A673 (cell line): ENCODE results near the gene TNFAIP1. TPM values are rescaled to one million over a fixed set of nuclear protein-coding genes. Genes with fewer than 3 reads are reported as not detected.

Experiments
- BruUV-seq: library from RNA; stranded (reverse); fragments of 400-500 nt; replicated peaks from 2 replicates; lab custom pipeline; 2021; lab: Mats Ljungman, UMichigan
- CTCF ChIA-PET: fragments of 300-600 bp; sonication (Branson Sonifier 250); formaldehyde crosslinking; loops from one replicate; lab custom pipeline; 2022; ENCODE audit warnings: antibody characterized with exemption; lab: Charles Lee
- POLR2A ChIA-PET: fragments of 300-600 bp; sonication (Branson Sonifier 250); formaldehyde crosslinking; loops from one replicate; lab custom pipeline; 2022; ENCODE audit warnings: antibody characterized with exemption; ENCODE audit not compliant: low non-redundant PET; lab: Charles Lee
- DNase-seq: peaks from one replicate; pipeline ENCODE4 v3.0.0-alpha.2; 2015; ENCODE audit warnings: low spot score
- H3K27ac ChIP-seq: fragments of 200-600 bp; sonication (generic); 2 replicates; pipeline ENCODE4 v1.5.1; 2016; ENCODE audit warnings: mixed run types, low read depth, mild to moderate bottlenecking, mixed read lengths, antibody characterized with exemption, low read length; ENCODE audit not compliant: poor library complexity, severe bottlenecking
- H3K27me3 ChIP-seq: fragments of 200-600 bp; sonication (generic); replicated peaks from 2 replicates; pipeline ENCODE4 v1.6.1; 2017; ENCODE audit warnings: mixed run types, low read depth, mild to moderate bottlenecking, mixed read lengths, antibody characterized with exemption, low read length; ENCODE audit not compliant: insufficient read depth, poor library complexity
- H3K36me3 ChIP-seq: fragments of 200-600 bp; sonication (generic); 2 replicates; pipeline ENCODE4 v1.6.1; 2016; ENCODE audit warnings: mixed run types, mild to moderate bottlenecking, mixed read lengths, antibody characterized with exemption, low read length; ENCODE audit not compliant: insufficient read depth, poor library complexity, severe bottlenecking
- H3K4me1 ChIP-seq: fragments of 200-600 bp; sonication (generic); 2 replicates; pipeline ENCODE4 v1.6.1; 2017; ENCODE audit warnings: mixed run types, mild to moderate bottlenecking, mixed read lengths, antibody characterized with exemption, low read length; ENCODE audit not compliant: insufficient read depth, poor library complexity, severe bottlenecking
- H3K4me3 ChIP-seq: fragments of 200-600 bp; sonication (generic); 2 replicates; pipeline ENCODE4 v1.5.1; 2016; ENCODE audit warnings: low read depth, mixed run types, mild to moderate bottlenecking, mixed read lengths, low read length; ENCODE audit not compliant: poor library complexity, severe bottlenecking
- H3K9me3 ChIP-seq: fragments of 200-600 bp; sonication (generic); 2 replicates; pipeline ENCODE4 v1.6.1; 2016; ENCODE audit warnings: mixed run types, low read depth, mild to moderate bottlenecking, mixed read lengths, antibody characterized with exemption, low read length; ENCODE audit not compliant: poor library complexity, severe bottlenecking
- CTCF ChIP-seq: fragments of 300-800, 200-600 bp; sonication (generic); conservative IDR thresholded peaks from 2 replicates; pipeline ENCODE4 v1.5.1; 2017; ENCODE audit warnings: low read depth, mild to moderate bottlenecking, antibody characterized with exemption, low read length, moderate library complexity, mixed read lengths
- EZH2 ChIP-seq: fragments of 200-600 bp; sonication (generic); IDR thresholded peaks from 2 replicates; pipeline ENCODE4 v1.6.1; 2017; ENCODE audit warnings: borderline replicate concordance, low read depth, mild to moderate bottlenecking, mixed read lengths, antibody characterized with exemption, low read length; ENCODE audit not compliant: poor library complexity, severe bottlenecking
- intact Hi-C: fragments of 100-400 bp; cut with micrococcal nuclease; formaldehyde crosslinking; loops from one replicate; pipeline ENCODE4 v1.10.0; 2022; ENCODE audit not compliant: unreplicated experiment
- total RNA-seq: library from RNA; stranded (reverse); gene quantifications from 2 replicates; pipeline ENCODE4 v1.2.3, GENCODE V29; 2021

Gene TNFAIP1
- total RNA-seq, 1 experiment from 2014 or later: 27.5 TPM

- TF ChIP-seq CTCF (no peak), EZH2 (no peak)
- no peaks in the 10 kb centered on the region for H3K9me3 ChIP-seq
- peaks cover 10% of the 10 kb centered on the region for H3K4me1 ChIP-seq
- no peak overlapping the region for H3K27ac ChIP-seq
- peaks cover 8% of the 10 kb centered on the region for H3K36me3 ChIP-seq
- no TSS peak for BruUV-seq
- no peak overlapping the region for H3K4me3 ChIP-seq
- ChIA-PET POLR2A (no interaction called here), CTCF (no interaction called here)
- DNase-seq: no peak
- H3K27me3 ChIP-seq: no peaks in the 10 kb centered on the region
- intact Hi-C loops: no loop called here
These were observed 31.0 kb downstream of the TNFAIP1 start for GRCh38 chr17:28366605-28367004.

DNA sequence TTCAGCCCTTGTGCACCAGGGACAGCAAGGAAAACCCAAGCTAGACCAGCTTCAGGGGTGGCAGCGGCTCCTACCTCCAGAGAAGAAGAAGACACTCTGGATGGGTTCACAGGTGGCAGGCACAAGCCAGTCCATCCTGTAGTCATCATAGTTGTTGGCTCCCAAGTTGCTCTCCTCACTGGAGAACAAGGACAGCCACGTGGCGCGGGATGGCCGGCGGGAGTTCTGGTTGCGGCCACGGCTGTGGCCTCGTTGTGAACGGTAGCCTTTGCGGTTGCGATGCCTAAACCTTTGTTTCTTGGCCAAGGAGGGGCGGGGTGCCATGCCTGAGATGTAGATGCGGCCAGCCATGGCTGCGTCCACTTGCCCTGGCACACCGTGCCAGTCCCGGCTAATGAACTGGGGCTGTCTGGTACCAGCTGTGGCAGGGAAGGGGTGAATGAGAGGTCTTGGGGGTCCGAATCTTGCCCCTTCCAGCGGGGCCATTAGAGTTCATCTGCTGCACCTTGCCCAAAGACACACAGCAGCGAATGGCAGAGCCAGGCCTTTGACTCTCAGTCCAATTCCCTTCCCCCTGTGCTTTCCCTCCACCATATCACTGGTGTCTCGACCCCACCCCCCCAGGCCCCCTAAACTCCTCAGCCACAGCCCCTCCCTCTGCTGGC is 32.2 kb downstream of the TNFAIP1 start:
- CTCF ChIA-PET: no interaction called here
- Histone ChIP-seq H3K27me3 (no peaks in the 10 kb centered on the region), H3K36me3 (peaks cover 3% of the 10 kb centered on the region), H3K27ac (no peak overlapping the region), H3K4me3 (no peak overlapping the region), H3K9me3 (no peaks in the 10 kb centered on the region), H3K4me1 (peaks cover 11% of the 10 kb centered on the region)
- no peak for DNase-seq
- TF ChIP-seq CTCF (no peak), EZH2 (no peak)
- BruUV-seq: no TSS peak
- intact Hi-C loops: no loop called here
- POLR2A ChIA-PET: no interaction called here

DNA sequence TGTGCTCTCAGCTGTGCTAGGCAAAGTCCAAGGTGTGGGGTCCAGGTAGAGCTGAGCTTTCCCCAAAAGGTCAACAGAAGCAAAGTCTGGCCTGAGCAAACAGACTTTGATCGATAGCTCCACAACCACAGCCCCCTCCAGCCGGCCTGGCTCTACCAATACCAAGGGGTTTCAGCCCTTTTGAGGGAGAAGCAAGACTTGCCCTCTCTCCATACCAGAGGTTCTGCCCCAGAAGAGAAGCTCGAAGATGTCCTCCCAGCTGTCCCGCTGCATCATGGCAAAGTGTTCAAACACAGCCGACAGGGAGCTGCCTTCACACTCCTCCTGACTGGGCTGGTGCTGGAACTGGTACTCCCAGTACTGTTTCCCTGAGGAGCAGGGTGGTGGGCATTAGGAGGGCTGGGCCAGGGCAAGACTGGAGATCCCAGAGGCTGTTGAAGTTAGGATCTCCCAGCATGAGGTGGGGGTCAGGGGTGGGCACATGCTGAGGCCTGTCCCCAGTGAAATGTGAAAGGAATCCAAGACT is 32.8 kb downstream of the TNFAIP1 start:
- Histone ChIP-seq H3K36me3 (peaks cover under 1% of the 10 kb centered on the region), H3K27me3 (no peaks in the 10 kb centered on the region), H3K27ac (no peak overlapping the region), H3K4me3 (no peak overlapping the region), H3K4me1 (peaks cover 17% of the 10 kb centered on the region), H3K9me3 (no peaks in the 10 kb centered on the region)
- BruUV-seq: no TSS peak
- ChIA-PET CTCF (no interaction called here), POLR2A (interaction anchor here (0.7 kb wide), 1 partner anchor 23 kb away, joined by 3 read pairs; no protein-coding TSS in a partner anchor)
- DNase-seq: no peak
- TF ChIP-seq CTCF (no peak), EZH2 (no peak)
- intact Hi-C loops: no loop called here
